ENCODE data around the gene SCAPER.

DNA sequence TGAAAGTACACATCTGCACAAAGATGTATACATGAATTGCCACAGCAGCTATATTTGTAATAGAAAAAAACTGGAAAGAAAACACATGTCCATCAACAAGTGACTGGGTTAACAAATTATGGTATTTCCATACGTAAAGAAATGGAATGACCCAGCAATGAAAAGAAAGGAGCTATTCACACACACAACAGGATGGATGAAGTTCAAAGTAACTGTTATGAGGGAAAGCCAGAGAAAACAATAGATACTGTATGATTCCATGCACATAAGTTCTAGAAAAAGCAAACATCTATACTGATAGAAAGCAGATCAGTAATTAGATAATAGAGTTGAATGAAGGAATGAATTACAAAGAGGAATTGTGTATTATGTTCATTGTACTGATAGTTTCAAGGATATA, 152.0 kb downstream of the SCAPER start:
- no peak for TF ChIP-seq EZH2 (IDR thresholded peaks at IDR 0.05; ENCODE audit: borderline replicate concordance, low read depth, low read length, poor library complexity, severe bottlenecking)
- TF ChIP-seq, protein P1, sequence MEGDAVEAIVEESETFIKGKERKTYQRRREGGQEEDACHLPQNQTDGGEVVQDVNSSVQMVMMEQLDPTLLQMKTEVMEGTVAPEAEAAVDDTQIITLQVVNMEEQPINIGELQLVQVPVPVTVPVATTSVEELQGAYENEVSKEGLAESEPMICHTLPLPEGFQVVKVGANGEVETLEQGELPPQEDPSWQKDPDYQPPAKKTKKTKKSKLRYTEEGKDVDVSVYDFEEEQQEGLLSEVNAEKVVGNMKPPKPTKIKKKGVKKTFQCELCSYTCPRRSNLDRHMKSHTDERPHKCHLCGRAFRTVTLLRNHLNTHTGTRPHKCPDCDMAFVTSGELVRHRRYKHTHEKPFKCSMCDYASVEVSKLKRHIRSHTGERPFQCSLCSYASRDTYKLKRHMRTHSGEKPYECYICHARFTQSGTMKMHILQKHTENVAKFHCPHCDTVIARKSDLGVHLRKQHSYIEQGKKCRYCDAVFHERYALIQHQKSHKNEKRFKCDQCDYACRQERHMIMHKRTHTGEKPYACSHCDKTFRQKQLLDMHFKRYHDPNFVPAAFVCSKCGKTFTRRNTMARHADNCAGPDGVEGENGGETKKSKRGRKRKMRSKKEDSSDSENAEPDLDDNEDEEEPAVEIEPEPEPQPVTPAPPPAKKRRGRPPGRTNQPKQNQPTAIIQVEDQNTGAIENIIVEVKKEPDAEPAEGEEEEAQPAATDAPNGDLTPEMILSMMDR (conservative IDR thresholded peaks at IDR 0.05; ENCODE audit: low read depth, low read length) = no peak
